ENCODE data around the gene SLC25A27. TPM values are rescaled to one million over a fixed set of nuclear protein-coding genes. Genes with fewer than 3 reads are reported as not detected.

Gene SLC25A27
- total RNA-seq, 4 donors from 2014 or later, result 24.6 to 47.2 (median 33.3) TPM

DNA sequence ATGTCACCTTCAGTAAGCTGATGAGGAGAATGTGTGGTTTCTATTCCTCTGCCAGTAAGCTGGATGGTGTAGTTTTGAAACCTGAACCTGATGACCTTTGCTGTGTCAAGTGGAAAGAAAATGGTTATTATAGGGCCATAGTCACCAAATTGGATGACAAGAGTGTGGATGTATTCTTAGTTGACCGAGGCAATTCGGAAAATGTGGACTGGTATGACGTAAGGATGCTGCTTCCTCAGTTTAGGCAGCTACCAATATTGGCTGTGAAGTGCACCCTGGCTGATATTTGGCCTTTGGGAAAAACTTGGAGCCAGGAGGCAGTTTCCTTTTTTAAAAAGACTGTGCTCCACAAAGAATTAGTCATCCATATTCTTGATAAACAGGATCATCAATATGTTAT is 36.9 kb downstream of the SLC25A27 start:
- Histone ChIP-seq H3K27me3 (no peaks in the 10 kb centered on the region), H3K4me3 (no peak overlapping the region), H3K4me1 (no peaks in the 10 kb centered on the region), H3K9me3 (no peaks in the 10 kb centered on the region), H3K36me3 (no peaks in the 10 kb centered on the region), H3K27ac (no peak overlapping the region)
- intact Hi-C loops (cut with DNase I; ENCODE audit: low total_unique reads), result no loop called here
- DNase-seq, result no peak
- TF ChIP-seq, protein P1, sequence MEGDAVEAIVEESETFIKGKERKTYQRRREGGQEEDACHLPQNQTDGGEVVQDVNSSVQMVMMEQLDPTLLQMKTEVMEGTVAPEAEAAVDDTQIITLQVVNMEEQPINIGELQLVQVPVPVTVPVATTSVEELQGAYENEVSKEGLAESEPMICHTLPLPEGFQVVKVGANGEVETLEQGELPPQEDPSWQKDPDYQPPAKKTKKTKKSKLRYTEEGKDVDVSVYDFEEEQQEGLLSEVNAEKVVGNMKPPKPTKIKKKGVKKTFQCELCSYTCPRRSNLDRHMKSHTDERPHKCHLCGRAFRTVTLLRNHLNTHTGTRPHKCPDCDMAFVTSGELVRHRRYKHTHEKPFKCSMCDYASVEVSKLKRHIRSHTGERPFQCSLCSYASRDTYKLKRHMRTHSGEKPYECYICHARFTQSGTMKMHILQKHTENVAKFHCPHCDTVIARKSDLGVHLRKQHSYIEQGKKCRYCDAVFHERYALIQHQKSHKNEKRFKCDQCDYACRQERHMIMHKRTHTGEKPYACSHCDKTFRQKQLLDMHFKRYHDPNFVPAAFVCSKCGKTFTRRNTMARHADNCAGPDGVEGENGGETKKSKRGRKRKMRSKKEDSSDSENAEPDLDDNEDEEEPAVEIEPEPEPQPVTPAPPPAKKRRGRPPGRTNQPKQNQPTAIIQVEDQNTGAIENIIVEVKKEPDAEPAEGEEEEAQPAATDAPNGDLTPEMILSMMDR (IDR thresholded peaks at IDR 0.05), result no peak

DNA sequence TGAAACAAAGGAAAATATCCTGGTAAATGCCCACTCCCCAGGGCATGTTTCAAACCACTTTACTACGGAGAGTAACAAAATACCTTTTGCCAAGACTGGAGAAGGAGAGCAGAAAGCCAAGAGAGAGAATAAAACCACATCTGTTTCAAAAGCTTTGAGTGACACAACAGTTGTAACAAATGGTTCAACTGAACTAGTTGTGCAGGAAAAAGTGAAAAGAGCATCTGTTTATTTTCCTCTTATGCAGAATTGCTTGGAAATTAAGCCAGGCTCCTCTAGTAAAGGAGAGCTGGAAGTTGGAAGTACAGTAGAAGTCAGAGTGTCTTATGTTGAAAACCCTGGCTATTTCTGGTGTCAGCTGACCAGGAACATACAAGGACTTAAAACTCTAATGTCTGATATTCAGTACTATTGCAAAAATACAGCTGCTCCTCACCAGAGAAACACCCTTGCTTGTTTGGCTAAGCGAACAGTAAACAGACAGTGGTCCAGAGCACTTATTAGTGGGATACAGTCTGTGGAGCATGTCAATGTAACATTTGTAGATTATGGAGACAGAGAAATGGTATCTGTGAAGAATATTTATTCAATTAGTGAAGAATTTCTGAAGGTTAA is 37.5 kb downstream of the SLC25A27 start:
- intact Hi-C loops (cut with DNase I; ENCODE audit: low total_unique reads), result no loop called here
- no peak for TF ChIP-seq POLR2A (IDR thresholded peaks at IDR 0.05)
- TF ChIP-seq, protein P1 (IDR thresholded peaks at IDR 0.05), result no peak

DNA sequence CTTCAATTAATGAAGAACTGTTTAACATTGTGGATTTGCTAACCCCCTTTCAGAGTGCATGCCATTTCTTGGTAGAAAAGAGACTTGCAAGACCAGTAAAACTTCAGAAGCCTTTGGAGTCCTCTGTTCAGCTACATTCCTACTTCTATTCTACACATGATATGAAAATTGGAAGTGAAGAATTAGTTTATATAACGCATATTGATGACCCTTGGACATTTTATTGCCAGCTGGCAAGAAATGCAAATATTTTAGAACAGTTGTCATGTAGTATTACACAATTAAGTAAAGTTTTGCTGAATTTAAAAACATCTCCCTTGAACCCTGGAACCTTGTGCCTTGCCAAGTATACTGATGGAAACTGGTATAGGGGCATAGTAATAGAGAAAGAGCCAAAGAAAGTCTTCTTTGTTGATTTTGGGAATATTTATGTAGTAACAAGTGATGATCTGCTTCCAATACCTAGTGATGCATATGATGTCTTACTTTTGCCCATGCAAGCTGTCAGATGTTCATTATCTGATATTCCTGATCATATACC is 38.2 kb downstream of the SLC25A27 start:
- H3K4me1 ChIP-seq, result no peaks in the 10 kb centered on the region
- H3K27me3 ChIP-seq, result no peaks in the 10 kb centered on the region
- no peaks in the 10 kb centered on the region for H3K36me3 ChIP-seq
- no peak for DNase-seq
- H3K4me3 ChIP-seq, result no peak overlapping the region
- TF ChIP-seq, protein P1 (IDR thresholded peaks at IDR 0.05), result no peak
- TF ChIP-seq POLR2A (IDR thresholded peaks at IDR 0.05), result no peak
- intact Hi-C loops (cut with DNase I; ENCODE audit: low total_unique reads), result no loop called here
- no peak overlapping the region for H3K27ac ChIP-seq
- H3K9me3 ChIP-seq, result no peaks in the 10 kb centered on the region

More for the DNA sequence above, 37.5 kb downstream of the SLC25A27 start:
- no peaks in the 10 kb centered on the region for H3K4me1 ChIP-seq
- no peaks in the 10 kb centered on the region for H3K27me3 ChIP-seq
- no peaks in the 10 kb centered on the region for H3K36me3 ChIP-seq
- H3K27ac ChIP-seq, result no peak overlapping the region
- H3K4me3 ChIP-seq, result no peak overlapping the region
- DNase-seq, result no peak
- no peaks in the 10 kb centered on the region for H3K9me3 ChIP-seq

DNA sequence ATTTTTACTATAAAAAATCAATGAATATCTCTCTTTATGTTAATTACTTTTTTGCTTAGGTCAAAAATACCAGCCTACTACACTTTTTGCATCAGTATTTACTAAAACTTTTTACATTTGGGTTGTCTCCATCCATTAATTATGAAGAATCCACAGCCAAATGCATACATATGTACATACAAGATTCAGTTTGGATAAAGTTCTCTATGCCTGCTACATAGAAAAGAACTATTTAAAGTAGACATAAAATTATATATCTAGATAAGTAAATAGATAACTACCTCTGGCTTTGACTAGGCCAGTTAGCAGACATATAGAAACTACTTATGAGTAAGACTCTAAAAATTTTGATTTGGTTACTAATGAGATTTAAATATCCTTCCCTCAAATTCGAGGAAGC is 47.2 kb downstream of the SLC25A27 start:
- DNase-seq, result no peak
- H3K27ac ChIP-seq, result no peak overlapping the region
- H3K36me3 ChIP-seq, result no peaks in the 10 kb centered on the region
- intact Hi-C loops (cut with DNase I; ENCODE audit: low total_unique reads), result no loop called here
- no peaks in the 10 kb centered on the region for H3K4me1 ChIP-seq
- no peak overlapping the region for H3K4me3 ChIP-seq
- H3K9me3 ChIP-seq, result no peaks in the 10 kb centered on the region
- no peak for TF ChIP-seq POLR2A (IDR thresholded peaks at IDR 0.05)
- TF ChIP-seq, protein P1 (IDR thresholded peaks at IDR 0.05), result no peak
- H3K27me3 ChIP-seq, result no peaks in the 10 kb centered on the region

DNA sequence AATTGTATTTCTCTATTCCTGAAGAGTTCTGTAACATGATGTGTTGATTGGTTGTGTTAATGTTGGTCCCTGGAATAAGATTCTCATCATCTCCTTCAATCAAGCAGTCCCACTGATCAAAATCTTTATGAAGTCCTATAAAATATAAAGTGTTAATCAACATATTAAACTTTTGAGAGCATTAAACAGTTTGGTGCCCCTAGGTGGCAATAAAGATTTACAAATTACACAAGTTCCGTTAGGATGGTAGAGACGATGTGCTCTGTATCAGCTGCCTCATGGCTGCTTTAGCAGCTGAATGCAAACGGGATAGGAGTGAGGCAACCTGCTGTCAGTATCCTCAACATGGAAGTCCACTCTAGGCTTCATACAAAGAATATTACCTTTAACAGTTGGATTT is 51.8 kb downstream of the SLC25A27 start:
- H3K9me3 ChIP-seq, result no peaks in the 10 kb centered on the region
- no peak for DNase-seq
- TF ChIP-seq, protein P1 (IDR thresholded peaks at IDR 0.05), result no peak
- H3K36me3 ChIP-seq, result no peaks in the 10 kb centered on the region
- H3K4me1 ChIP-seq, result no peaks in the 10 kb centered on the region
- H3K27ac ChIP-seq, result no peak overlapping the region
- H3K4me3 ChIP-seq, result no peak overlapping the region
- no peaks in the 10 kb centered on the region for H3K27me3 ChIP-seq
- intact Hi-C loops (cut with DNase I; ENCODE audit: low total_unique reads), result no loop called here
